Measurements from ENCODE around the gene FAM180B.
"Not testable (repeated sequence)": the region's sequence is repeated elsewhere in the genome, so short reads cannot be mapped to it uniquely, and the experiment has no call there.

FAM180B gene

DNA sequence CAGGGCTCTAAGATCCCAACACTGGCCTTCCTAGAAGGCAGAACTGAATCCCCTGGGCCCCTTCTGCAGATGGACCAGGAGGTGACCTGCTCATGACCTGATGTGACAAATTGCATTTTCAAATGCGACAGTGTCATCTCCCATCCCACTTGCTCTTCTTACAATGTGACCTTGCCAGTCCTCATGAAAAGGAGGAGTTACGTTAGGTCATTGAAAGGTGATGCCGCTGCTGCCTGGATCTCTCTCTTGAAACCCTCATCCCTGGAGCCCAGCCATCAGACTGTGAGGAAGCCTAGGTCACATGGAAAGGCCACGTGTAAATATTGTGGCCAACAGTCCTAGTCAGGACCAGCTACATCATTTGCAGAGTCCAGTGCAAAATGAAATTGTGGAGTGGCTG is 13.4 kb downstream of the FAM180B start:
- DNase-seq, result no peak

DNA sequence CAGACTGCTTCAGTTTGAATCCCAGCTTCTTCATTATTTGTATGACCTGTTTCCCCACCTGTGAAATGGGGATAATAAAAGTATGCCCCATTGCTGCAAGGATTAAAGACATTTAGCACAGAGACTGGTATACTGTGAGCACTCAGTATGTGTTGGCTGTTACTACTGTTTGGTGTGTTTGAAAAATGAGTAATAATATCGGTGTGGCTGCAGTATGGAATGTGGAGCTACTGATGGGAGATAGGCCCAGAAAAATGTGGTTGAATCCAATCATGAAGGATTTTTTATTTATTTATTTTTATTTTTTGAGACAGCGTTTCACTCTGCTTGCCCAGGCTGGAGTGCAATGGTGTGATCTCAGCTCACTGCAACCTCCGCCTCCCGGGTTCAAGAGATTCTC is 16.8 kb downstream of the FAM180B start:
- DNase-seq, result no peak

DNA sequence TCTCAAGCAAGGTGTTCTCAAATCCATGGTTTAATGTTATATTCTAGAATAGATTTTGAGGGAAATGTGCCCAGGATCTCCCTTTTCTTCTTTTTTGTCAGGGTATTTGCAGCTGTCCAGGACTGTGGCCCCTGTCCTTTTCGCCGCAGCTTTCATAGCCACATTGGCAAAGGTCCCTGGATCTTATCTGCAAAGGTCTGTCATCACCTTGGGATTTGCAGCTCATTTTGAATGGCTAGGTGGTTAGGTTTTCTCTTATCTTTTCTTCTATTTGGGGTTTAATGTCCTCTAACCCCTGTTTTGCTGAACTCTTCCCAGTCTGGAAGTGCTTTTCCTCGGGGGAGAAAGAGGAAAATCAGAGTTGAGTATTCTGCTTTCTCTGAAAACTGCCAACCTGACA is 19.4 kb downstream of the FAM180B start:
- DNase-seq, result no peak

DNA sequence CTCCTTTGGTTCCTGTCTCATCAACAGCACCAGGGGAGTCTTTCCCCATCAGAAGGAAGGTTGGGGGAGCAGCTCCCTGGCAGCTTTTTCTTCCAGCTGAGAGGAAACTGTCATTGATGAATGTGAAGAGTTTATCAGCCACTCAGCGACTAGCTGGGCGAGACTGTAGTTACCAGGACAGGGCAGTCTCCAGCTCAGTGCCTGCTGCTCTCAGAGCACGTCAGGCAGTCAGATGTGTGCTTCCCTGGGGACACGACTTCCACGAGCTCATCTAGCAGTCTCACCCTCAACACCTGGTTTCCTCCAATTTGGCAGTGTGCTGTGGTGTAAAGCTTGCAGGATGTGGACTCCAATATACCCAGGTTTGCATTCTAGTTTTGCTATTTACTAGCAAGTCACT is 20.3 kb downstream of the FAM180B start:
- DNase-seq, result no peak

DNA sequence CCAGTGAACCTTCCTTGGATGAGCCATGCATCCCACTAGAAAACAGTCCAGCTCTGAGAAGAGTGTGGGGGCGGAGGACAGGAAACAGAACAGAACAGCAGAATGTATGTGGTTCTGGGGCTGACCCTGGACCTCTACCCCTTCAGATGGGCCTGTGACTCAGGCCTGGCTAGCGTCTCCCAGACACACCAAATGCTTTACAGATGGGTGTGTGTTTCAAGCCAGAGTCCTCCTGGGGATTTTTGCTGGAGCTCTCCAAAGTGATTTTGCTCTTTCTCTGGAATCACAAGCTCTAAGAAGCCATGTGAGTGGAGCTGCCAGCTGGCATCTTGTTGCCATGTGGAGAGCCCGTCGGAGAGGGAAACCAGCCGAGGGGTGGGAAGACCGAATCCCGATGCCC is 20.9 kb downstream of the FAM180B start:
- DNase-seq, result no peak

DNA sequence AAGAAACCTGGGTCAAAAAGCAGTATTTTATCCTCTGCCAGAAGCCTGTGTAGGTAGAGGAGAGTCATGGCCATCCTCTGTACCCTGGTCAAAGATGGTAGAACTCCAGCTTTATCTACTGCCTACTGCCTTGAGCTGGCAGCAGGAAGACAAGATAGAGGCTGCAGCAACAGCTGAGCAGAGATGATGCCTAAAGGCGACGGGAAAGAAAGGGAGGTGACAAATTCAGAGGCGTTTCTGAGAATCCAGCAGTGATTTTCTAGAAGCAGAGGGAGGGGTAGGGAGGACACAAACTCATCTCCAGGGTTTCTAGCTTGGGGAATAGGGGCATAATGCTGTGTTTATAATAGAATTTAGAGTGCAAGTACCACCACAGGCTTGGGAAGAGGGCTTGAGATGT is 23.2 kb downstream of the FAM180B start:
- no peak for DNase-seq

DNA sequence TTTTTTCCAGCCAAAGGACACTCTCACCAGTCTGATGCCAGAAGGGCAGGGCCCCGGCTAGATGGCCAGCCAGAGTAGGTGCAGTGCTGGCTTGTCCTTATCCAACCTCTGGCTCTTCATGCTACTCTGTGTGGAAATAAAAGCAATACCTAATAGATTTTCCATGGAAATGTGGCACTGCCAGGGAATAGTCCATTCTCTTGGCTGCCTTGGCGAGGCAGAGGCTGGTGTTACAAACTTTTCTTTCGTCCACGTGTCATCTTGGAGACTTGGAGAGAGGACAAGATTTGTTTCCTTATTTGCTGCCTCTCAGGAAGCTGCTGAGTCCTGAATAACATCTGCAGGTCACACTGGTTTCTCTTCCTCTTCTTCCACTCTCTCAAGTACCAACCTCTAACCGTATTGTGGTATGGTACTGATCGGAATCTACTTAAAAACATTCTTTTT is 24.9 kb downstream of the FAM180B start:
- DNase-seq, result no peak

DNA sequence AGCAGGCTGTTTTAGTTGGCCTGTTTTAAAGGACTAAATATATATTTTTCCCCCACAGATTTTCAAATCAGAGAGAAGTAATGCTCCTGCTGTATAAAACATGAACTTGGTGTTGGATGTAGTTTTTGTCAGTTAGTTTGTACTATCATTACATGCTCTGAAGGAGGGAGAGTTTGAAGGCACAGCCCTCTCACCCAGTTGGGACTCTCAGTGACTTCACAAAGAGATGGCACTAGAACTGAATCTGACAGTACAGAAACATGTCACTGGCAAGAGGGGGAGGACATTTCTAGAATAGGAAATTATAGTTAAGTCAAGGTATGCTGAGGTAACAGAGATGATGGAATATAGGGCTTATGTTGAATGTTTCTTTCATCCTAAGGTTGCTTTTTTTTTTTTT is 28.8 kb downstream of the FAM180B start:
- no peak for DNase-seq

DNA sequence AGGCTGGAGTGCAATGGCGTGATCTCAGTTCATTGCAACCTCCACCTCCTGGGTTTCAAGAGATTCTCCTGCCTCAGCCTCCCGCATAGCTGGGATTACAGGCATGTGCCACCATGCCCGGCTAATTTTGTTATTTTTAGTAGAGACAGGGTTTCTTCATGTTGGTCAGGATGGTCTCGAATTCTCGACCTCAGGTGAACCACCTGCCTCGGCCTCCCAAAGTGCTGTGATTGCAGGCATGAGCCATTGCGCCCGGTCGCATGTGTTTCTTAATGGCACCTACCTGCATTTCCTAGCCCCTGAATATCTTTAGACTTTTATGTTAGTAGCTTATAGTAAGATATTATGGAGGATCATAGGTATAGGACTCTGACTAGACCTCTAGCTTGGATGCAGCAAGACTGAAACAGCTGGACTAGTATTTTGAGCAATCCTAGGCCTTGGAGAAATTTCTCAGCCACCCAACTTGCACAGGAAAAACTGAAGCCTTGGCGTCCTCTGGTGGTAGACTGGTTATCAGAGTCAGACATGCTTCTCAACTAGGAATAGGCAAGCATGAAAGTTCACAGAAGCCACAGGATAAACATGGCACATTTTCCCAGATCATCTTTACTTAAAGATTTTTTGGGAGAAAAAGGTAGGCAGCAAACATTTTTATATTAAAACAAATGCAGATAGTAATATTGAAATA is 30.4 kb downstream of the FAM180B start:
- peak; percentile 28 for DNase-seq

DNA sequence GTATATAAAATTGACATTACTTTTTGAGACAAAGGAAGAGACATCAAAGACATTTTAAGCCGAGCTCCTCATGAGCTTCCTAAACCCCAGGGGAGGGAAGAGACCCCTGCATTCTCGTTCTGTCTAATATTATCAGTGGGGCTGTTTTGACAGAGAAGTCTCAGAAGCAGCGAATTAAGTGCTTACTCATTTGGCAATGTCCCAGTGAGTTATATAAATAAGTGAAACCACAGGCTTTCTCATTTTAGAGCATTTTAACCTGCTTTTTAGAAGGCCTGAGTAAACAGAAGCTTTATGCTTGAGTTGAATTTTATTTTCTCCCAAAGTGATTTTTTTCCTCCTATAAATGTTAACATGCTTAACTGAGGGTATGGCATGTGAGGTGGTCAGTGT is 30.9 kb downstream of the FAM180B start:
- peak; percentile 29 for DNase-seq

DNA sequence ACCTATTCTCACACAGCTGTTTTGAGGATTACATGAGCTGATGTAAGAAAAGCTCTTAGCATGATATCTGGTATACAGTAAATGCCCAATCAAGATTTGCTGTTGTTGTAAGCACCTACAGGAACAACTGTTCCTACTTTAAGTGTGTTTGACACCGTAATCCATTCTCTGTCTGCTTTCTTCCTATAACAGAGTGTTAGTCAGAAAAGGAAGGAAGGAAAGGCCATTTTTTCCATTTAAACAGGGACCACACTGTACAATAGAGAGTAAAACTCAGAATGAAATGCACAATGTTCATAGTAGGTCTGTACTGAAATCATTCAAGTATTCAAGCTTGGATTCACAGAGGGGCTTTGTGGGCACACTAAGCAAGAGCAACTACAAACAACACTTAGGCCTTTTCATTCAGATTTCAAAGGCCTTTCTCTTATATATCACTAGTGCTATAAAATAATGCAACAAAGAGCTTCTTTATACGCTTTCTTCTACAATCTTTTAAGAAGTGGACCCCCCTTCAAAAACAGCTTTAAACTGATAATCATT is 34.4 kb downstream of the FAM180B start:
- no peak for DNase-seq

DNA sequence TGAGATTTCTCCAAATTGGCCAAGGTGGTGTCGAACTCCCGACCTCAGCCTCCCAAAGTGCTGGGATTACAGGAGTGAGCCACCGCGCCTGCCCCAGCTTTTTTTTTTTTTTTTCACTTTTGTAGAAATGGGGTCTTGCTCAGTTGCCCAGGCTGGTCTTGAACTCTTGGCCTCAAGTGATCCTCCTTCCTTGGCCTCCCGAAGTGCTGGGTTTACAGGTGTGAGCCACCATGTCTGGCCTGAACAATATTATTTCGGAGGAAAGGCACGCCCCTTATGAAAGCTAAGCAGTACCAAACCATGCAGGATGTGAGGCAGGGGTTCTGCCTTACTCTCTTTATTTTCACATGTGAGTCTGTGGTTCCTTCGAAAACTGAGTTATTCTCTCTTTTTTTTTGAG is 39.8 kb downstream of the FAM180B start:
- no peak for DNase-seq

DNA sequence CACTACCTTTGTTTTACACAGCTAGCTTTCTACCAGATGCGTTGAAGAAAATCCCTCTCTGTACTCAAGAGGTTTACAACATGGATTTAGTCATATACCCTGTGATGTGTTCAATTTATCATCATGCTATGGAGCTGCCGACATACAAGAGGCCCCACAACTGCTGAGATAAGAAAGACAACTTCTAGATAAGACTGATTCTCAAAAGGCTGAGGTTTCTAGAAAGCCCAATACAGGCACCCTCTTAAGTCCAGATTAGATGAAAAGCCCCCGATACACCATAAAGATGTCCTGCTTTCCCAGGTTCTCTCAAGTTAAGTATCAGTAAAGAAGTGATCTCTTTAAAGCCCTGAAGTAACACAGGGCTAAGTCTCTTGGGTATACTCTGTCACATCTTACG is 41.5 kb downstream of the FAM180B start:
- no peak for DNase-seq

DNA sequence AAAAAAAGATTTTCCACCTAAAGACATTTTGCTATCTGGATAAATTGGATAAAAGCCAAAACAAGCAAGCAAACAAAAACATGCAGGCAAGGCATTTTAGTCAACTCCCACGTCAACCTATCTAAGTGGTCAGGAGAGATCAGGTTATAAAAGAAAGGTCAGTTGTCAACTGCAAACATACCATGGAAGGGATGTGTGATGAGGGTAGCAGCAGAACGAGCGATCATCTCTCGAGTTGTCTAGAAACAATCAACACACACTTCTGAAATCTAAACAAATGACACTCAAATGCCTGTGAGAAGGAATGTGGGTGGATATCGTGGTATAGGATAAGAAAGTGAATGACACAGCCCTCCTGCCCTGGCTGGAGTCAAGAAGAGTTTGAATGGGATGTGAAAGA is 45.0 kb downstream of the FAM180B start:
- no peak for DNase-seq

DNA sequence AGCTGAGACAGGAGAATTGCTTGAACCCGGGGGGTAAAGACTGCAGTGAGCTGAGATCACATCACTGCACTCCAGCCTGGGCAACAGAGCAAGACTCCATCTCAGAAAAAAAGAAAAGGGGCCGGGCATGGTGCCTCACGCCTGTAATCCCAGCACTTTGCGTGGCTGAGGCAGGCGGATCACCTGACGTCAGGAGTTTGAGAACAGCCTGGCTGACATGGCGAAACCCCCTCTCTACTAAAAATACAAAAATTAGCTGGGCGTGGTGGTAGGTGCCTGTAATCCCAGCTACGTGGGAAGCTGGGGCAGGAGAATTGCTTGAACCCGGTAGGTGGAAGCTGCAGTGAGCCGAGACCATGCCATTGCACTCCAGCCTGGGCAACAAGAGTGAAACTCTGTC is 49.9 kb downstream of the FAM180B start:
- not testable (repeated sequence) for DNase-seq

Measured in activated CD4-positive, alpha-beta T cell treated with anti-CD3 and anti-CD28 coated beads, Interleukin-2, amount 50 U/mL, for 16 hours (primary cell).